Urothelium cell line (cell line): Measurements from ENCODE around the gene AP2M1.

Experiments used
- DNase-seq: peaks from one replicate; pipeline ENCODE4 v3.0.0; 2011; ENCODE audit warnings: low spot score, mixed read lengths
- FAIRE-seq: peaks from 2 replicates; lab custom pipeline; 2011; peaks lifted over from hg19 to GRCh38; lab: Jason Lieb, UNC

The AP2M1 gene

DNA sequence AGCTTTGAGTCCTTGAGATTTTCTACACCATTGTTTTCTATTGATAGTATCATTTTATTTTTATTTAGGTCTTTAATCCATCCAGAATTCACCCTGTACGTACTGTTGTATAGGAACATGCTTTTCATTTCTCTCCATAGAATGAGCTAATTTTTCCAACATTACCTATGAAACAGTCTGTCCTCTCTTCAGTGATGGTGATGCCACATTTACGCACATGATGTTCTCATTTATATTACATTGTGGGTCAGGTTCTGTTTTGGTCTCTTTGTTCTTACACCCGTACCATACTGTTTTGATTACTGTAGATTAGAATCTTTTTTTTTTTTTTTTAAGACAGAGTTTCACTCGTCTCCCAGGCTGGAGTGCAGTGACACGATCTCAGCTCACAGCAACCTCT, 37.1 kb downstream of the AP2M1 start:
- FAIRE-seq (no peak), DNase-seq (no peak)

DNA sequence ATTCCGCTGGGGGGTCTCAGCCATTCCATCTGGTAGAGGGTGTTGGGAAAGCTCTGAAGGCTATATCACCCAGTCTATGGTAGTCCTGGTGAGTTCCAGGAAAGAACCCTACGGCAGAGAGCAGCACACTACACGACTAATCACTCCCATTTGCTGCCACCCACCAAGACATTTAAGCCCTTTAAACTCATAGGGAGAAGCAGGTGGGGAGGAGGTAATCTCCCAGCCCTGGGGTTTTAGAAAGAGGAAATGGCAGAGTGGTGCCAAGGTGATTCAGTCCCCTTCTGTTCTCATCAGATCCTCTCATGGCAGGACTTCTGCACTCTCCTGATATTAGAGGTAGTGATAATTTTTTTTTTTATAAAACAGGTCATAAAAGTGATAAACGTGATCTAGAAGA, 44.2 kb downstream of the AP2M1 start:
- no peak for FAIRE-seq
- no peak for DNase-seq

- FAIRE-seq (no peak), DNase-seq (no peak)
Measured at GRCh38 chr3:184222521-184222920, 47.9 kb downstream of the AP2M1 start.

GRCh38 chr3:184223946-184224345, 49.3 kb downstream of the AP2M1 start:
- no peak for FAIRE-seq
- no peak for DNase-seq

DNA sequence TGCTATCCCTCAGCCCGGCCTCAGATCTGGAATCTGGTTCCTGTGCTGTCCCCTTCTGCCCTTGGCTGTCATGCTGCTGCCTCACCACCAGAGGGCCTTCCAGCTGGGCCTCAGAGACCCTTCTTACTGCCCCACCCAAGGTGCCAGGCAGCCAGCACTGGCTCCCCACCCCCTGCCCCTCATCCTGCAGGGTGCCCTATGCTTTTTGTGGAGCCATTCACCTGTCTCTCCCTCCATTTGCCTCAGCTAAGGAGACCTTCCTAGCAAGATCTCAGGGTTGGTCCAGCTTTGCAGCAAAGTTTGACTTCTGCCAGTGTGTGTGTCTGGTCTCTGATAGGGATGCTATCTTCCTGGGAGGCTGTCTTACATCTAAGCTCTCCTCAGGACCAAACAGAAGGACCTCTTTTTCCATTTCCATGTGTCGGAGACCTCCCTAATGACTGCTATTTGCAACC, 52.9 kb downstream of the AP2M1 start:
- FAIRE-seq (no peak), DNase-seq (peak; percentile 68)

- DNase-seq: no peak
- no peak for FAIRE-seq
Measured at GRCh38 chr3:184228376-184229137, 53.9 kb downstream of the AP2M1 start.

DNA sequence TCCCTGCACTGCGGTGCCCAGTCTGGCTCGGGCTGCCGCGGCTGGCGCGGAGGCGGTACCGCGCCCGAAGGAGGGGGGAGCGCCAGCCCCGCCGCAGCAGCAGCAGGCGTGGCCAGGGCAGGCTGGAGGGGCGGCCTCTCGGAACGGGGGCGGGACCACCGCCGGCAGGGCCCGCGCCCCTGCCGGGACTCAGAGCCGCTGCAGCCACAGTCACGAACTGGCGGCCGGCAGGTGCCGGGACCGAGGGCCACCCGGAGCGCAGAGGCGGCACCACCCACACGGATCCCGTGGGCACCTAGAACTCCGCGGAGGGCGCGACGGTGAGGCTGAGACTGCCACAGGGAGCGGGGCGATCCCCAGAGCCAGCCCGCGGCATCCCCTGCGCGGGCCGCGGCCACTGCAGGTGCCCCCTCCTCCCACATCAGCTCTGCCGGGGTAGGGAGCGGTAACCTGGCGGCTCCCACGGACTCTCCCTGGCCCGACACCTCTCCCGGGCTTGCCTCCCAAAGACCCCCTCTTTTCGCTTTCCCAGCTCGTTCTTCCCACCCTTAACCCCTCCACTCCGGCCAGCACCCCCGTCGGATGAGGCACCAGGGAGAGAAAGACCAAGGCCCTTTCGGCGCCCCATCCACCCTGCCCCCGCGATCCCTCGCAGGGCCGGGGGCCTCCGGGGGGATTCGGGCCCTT, 54.9 kb downstream of the AP2M1 start, which contains the start of gene VWA5B2:
Gene VWA5B2, plus strand, starts transcription at position 192 of the 687 bp plus-strand sequence. CDS start 944 bp downstream, outside the sequence.
- DNase-seq (peak; percentile 97), FAIRE-seq (peak; percentile 97)

GRCh38 chr3:184230081-184230602, 55.5 kb downstream of the AP2M1 start:
- DNase-seq: no peak
- FAIRE-seq: no peak

GRCh38 chr3:184230603-184231528, 56.2 kb downstream of the AP2M1 start:
- FAIRE-seq: no peak
- no peak for DNase-seq

GRCh38 chr3:184231671-184232070, 57.0 kb downstream of the AP2M1 start:
- no peak for DNase-seq
- FAIRE-seq: no peak

DNA sequence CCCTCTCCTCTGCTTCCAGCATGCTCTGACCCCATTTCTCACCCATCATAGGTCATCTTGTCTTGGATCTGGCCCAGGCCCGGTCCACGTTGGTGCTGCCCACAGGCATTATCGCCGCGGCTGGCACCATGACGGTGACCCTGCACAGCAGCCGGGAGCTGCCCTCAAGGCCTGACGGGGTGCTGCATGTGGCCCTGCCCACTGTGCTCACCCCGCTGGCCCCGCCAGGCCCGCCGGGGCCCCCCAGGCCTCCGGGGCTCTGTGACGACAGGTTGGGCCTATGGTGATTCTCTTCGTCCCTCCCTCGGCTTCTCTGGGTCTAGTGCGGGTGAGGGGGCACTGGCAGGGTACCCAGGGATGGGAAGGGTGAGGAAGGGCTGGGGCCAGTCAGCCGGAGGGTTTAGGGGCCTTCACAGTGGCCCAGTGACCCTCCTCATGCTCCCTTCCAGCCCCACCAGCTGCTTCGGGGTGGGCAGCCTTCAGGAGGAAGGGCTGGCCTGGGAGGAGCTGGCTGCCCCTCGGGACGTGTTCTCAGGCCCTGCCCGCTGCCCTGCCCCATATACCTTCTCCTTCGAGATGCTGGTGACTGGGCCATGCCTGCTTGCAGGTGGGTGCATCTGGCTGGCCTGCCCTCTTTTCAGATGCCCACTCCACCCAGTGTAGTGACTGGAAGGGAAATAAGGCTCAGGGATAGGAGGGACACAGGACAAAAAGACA, 58.6 kb downstream of the AP2M1 start:
- FAIRE-seq (no peak), DNase-seq (no peak)
